ENCODE results near the gene TNFSF8. TPM values are rescaled to one million over a fixed set of nuclear protein-coding genes. Genes with fewer than 3 reads are reported as not detected.

Gene TNFSF8
- total and polyA plus RNA-seq, 2 of the 8 experiments (the other 6 are each of a cell fraction or from before 2014, with no cell fraction given), result not detected

GRCh38 chr9:114853071-114853855 is 77.1 kb downstream of the TNFSF8 start:
- Histone ChIP-seq H3K4me2 (ENCODE audit: insufficient read depth in 1 of 2, low read depth in 2 of 2, low read length in 2 of 2) (no peak overlapping the region), H3K4me1 (replicated peaks in 1 of 4; ENCODE audit: control insufficient read depth in 3 of 4, insufficient read depth in 4 of 4, low read length in 3 of 4) (no peaks in the 10 kb centered on the region; a peak in 1 of 7 replicates), H2AK5ac (ENCODE audit: low read depth, low read length) (no peak overlapping the region), H3K23ac (ENCODE audit: insufficient read length) (no peak overlapping the region), H3K4me3 (ENCODE audit: extremely low read depth in 1 of 4, insufficient read depth in 2 of 4, low read depth in 3 of 4, low read length in 4 of 4) (no peak overlapping the region), H3K18ac (ENCODE audit: extremely low read depth, low read length) (no peak overlapping the region), H3K79me1 (ENCODE audit: low read depth, low read length) (no peaks in the 10 kb centered on the region), H3K27me3 (replicated peaks in 1 of 4; ENCODE audit: control insufficient read depth in 3 of 4, extremely low read depth in 1 of 4, insufficient read depth in 3 of 4, low read length in 3 of 4) (no peaks in the 10 kb centered on the region), H3K23me2 (ENCODE audit: low read depth, low read length) (no peaks in the 10 kb centered on the region), H3K36me3 (ENCODE audit: control insufficient read depth in 2 of 4, insufficient read depth in 4 of 4, low read length in 3 of 4) (no peaks in the 10 kb centered on the region), H3K9me3 (ENCODE audit: insufficient read depth in 2 of 2, low read depth in 1 of 2, low read length in 1 of 2) (no peaks in the 10 kb centered on the region), H2BK20ac (ENCODE audit: low read length) (no peak overlapping the region), H4K20me1 (replicated peaks in 1 of 2; ENCODE audit: control insufficient read depth in 1 of 2, insufficient read depth in 2 of 2, low read length in 2 of 2) (no peaks in the 10 kb centered on the region), H3K4ac (replicated peaks; ENCODE audit: insufficient read length, low read depth, low read length) (no peak overlapping the region), H3K27ac (ENCODE audit: low read depth, low read length) (no peak overlapping the region), H2BK5ac (ENCODE audit: low read depth, low read length) (no peak overlapping the region), H2BK120ac (replicated peaks; ENCODE audit: low read depth, low read length) (no peak overlapping the region), H2BK12ac (ENCODE audit: low read depth, low read length) (no peak overlapping the region), H3K14ac (ENCODE audit: insufficient read length) (no peak overlapping the region), H4K5ac (ENCODE audit: insufficient read length, low read depth, low read length) (no peak overlapping the region), H4K91ac (replicated peaks; ENCODE audit: insufficient read length, low read length) (no peak overlapping the region), H2AFZ (ENCODE audit: low read length) (no peak overlapping the region), H3K56ac (replicated peaks; ENCODE audit: insufficient read length, low read depth, low read length) (no peak overlapping the region), H2BK15ac (ENCODE audit: low read length) (no peak overlapping the region), H4K8ac (ENCODE audit: extremely low read depth, insufficient read depth, low read length) (no peak overlapping the region), H3K79me2 (ENCODE audit: control insufficient read depth in 1 of 2, insufficient read depth in 2 of 2, low read length in 2 of 2) (no peaks in the 10 kb centered on the region), H3K9ac (replicated peaks in 1 of 4; ENCODE audit: extremely low read depth in 1 of 4, low read depth in 3 of 4, low read length in 3 of 4) (no peak overlapping the region)
- ChIA-PET CTCF (ENCODE audit: partially characterized antibody) (interaction anchor here (0.6 to 2.0 kb wide), 7 partner anchors 9 to 120 kb away, joined by 3 to 8 read pairs (median 3); no protein-coding TSS in a partner anchor), POLR2A (ENCODE audit: partially characterized antibody) (no interaction called here)
- no peak for DNase-seq (ENCODE audit: low read depth in 1 of 2, low spot score in 2 of 2)
- 94% methylated on average over 3 of the region's 3 CpGs; no CpG with 5 or more reads in 1 of the 2 experiments for WGBS, 2 experiments (ENCODE audit: extremely low coverage in 1 of 2, insufficient coverage in 1 of 2, insufficient read length in 1 of 2, insufficient replicate concordance in 2 of 2, low coverage in 1 of 2, low lambda C conversion rate in 2 of 2, missing lambda C conversion rate in 1 of 2)
- no peak for FAIRE-seq
- TF ChIP-seq EZH2 (IDR thresholded peaks at IDR 0.05; ENCODE audit: low read depth, low read length, severe bottlenecking), result no peak
- TF ChIP-seq MAX (IDR thresholded peaks at IDR 0.05), result no peak
- TF ChIP-seq FOSL1 (IDR thresholded peaks at IDR 0.05; ENCODE audit: insufficient read depth, low read depth, low read length), result no peak
- no peak for TF ChIP-seq ATF2 (IDR thresholded peaks at IDR 0.05; ENCODE audit: low read length)
- TF ChIP-seq SRF (IDR thresholded peaks at IDR 0.05; ENCODE audit: low read depth, low read length), result no peak
- TF ChIP-seq KDM1A (IDR thresholded peaks at IDR 0.05; ENCODE audit: borderline replicate concordance, low read length), result no peak
- no peak for TF ChIP-seq E2F6 (IDR thresholded peaks at IDR 0.05)
- no peak for TF ChIP-seq POLR2AphosphoS5 (IDR thresholded peaks at IDR 0.05; ENCODE audit: low read depth, low read length)
- TF ChIP-seq SIN3A (conservative IDR thresholded peaks at IDR 0.05 in 1 of 2, IDR thresholded peaks at IDR 0.05 in 1 of 2; ENCODE audit: low read depth in 1 of 2, low read length in 2 of 2), result no peak
- no peak for TF ChIP-seq SIX5 (IDR thresholded peaks at IDR 0.05; ENCODE audit: low read depth, low read length)

All from H1 (cell line).